GM12892 (cell line): ENCODE measurements around the gene TMSB10.

Experiments used
- POLR2A ChIP-seq: IDR thresholded peaks from 2 replicates; pipeline ENCODE4 v1.6.1; 2011; ENCODE audit warnings: low read depth, low read length, control low read depth
- POLR2AphosphoS5 ChIP-seq: IDR thresholded peaks from 2 replicates; pipeline ENCODE4 v1.6.1; 2011; ENCODE audit warnings: low read depth, low read length, control low read depth

DNA sequence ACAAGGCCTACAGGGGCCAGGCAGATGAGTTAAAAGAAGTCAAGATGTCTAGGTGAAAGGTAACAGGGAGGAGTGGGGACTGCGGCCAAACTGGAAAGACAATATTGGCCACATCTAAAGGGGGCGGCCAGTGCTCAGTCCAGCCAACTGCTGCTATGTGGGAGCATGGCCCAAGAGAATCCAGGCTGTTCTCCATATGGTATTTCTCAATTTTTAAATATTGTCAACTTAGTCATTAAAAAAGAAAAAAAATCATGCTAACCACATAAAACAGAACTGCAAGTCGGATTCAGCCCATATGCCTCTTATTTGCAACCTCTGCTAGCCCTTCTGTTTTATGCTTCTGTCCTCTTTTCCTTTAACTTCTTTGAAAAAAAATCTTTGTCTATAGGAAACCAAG lies 39.3 kb upstream of the TMSB10 start:
- no peak for TF ChIP-seq POLR2A
- TF ChIP-seq POLR2AphosphoS5 = no peak
